ENCODE data around the gene GABRR1.
"Not testable (repeated sequence)": the region's sequence is repeated elsewhere in the genome, so short reads cannot be mapped to it uniquely, and the experiment has no call there.

The GABRR1 gene

GRCh38 chr6:89217299-89217910 lies at the start of gene GABRR1:
Gene GABRR1 (minus strand): TSS chr6:89217358. CDS start chr6:89217322, 36 bp downstream.
- no peak for DNase-seq

- no peak for DNase-seq
These were observed 47.1 kb upstream of the GABRR1 start for GRCh38 chr6:89264296-89264695.

- DNase-seq, result no peak
These were observed 43.7 kb upstream of the GABRR1 start for GRCh38 chr6:89260832-89261231.

GRCh38 chr6:89260310-89260709 lies 43.2 kb upstream of the GABRR1 start:
- DNase-seq, result no peak

- DNase-seq, result no peak
These were observed 41.8 kb upstream of the GABRR1 start for GRCh38 chr6:89258912-89259311.

- no peak for DNase-seq
These were observed 40.6 kb upstream of the GABRR1 start for GRCh38 chr6:89257781-89258180.

GRCh38 chr6:89257346-89257745 lies 40.2 kb upstream of the GABRR1 start:
- no peak for DNase-seq

- no peak for DNase-seq
These were observed 38.3 kb upstream of the GABRR1 start for GRCh38 chr6:89255417-89255816.

GRCh38 chr6:89254569-89254968 lies 37.4 kb upstream of the GABRR1 start:
- no peak for DNase-seq

GRCh38 chr6:89252907-89253306 lies 35.7 kb upstream of the GABRR1 start:
- DNase-seq, result no peak

- DNase-seq, result no peak
These were observed 34.8 kb upstream of the GABRR1 start for GRCh38 chr6:89251976-89252375.

- no peak for DNase-seq
These were observed 34.0 kb upstream of the GABRR1 start for GRCh38 chr6:89251170-89251569.

- DNase-seq, result no peak
These were observed 33.1 kb upstream of the GABRR1 start for GRCh38 chr6:89250239-89250638.

GRCh38 chr6:89244241-89244985 lies 27.3 kb upstream of the GABRR1 start:
- DNase-seq, result no peak

- DNase-seq, result no peak
These were observed 26.1 kb upstream of the GABRR1 start for GRCh38 chr6:89243331-89243629.

- no peak for DNase-seq
These were observed 25.6 kb upstream of the GABRR1 start for GRCh38 chr6:89242574-89243330.

GRCh38 chr6:89239338-89239737 lies 22.2 kb upstream of the GABRR1 start:
- DNase-seq, result no peak

- no peak for DNase-seq
These were observed 20.0 kb upstream of the GABRR1 start for GRCh38 chr6:89237158-89237557.

GRCh38 chr6:89233605-89234004 lies 16.4 kb upstream of the GABRR1 start:
- DNase-seq, result not testable (repeated sequence)

- DNase-seq, result no peak
These were observed 5.5 kb upstream of the GABRR1 start for GRCh38 chr6:89222712-89223039.

GRCh38 chr6:89221971-89222711 lies 5.0 kb upstream of the GABRR1 start:
- no peak for DNase-seq

- no peak for DNase-seq
These were observed 4.0 kb upstream of the GABRR1 start for GRCh38 chr6:89221129-89221528.

- no peak for DNase-seq
These were observed 747 bp downstream of the GABRR1 start for GRCh38 chr6:89216411-89216810.

GRCh38 chr6:89215391-89215790 lies 1.8 kb downstream of the GABRR1 start:
- no peak for DNase-seq

Measured in NCI-H1048 (cell line).